ENCODE measurements around the gene NPTN.
"Not testable (repeated sequence)": the region's sequence is repeated elsewhere in the genome, so short reads cannot be mapped to it uniquely, and the experiment has no call there.

Gene NPTN

GRCh38 chr15:73600413-73601335 is 32.5 kb downstream of the NPTN start:
- DNase-seq (ENCODE audit: low read depth), result no peak

- no peak for DNase-seq (ENCODE audit: low read depth)
Measured at GRCh38 chr15:73599934-73600333, 33.3 kb downstream of the NPTN start.

GRCh38 chr15:73598530-73599160 is 34.5 kb downstream of the NPTN start:
- DNase-seq (ENCODE audit: low read depth), result no peak

DNA sequence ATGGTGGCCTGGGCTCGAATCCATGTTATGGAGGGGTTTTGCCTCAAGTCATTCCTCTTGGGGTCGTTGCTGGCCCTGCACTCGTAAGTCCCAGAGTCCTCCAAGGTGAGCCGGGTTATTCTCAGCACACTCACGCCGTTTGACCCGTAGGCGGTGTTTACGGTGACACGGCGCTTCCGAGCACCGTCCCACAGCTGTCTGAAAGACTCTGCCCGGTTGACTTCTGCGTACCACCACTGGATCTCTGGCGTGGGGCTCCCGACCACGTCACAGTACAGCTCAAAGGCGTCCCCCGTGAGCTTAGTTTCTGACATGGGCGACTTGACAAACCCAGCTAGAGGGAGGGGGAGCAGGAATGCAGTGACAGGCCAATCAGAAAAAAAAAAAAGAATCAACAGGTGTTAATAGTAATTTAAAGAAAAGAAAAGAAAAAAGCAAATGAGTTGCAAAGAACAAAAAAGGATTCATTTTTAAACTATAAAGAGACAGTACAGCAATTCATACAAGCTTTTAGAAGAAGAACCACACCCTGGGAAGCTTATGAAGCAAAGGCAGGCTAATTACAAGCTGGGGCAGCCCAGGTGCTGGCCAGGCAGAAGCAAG is 36.1 kb downstream of the NPTN start:
- no peak for DNase-seq (ENCODE audit: low read depth)

GRCh38 chr15:73596174-73596573 is 37.0 kb downstream of the NPTN start:
- no peak for DNase-seq (ENCODE audit: low read depth)

- no peak for DNase-seq (ENCODE audit: low read depth)
Measured at GRCh38 chr15:73594109-73594508, 39.1 kb downstream of the NPTN start.

DNA sequence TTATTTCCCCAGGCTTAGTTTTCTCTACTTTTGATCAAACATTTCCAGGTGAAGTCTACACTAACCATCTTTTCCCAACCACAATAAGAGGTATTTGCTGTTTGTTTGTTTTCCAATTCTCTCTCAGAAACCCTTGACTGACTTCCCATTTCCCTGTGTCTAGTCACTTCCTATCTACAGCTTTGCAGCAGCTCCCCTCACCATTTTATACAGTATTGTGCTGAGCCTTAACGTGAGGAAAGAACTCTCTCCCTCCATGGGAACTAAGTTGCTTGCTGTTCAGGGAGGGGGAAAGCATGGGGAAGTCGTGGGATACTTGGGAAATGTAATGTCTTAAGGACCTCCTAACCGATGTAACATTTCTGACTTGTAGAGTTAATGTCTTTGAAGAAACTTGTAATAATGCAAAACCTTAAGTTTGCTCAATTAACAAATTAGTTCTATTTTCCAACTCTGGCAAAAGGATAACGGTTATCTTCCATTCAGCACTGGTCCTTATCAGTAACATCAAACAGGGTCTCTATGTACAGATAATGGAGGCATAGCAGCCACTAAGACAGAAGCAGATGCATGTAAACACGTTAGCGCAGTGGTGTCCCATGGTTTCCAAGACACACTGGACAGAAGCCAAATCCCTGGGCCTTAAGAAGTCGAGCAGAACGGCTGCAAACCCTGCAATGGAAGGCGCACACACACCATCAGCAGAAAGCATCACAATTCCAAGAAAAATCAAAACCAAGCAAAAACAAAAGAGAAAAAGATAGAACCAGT is 39.7 kb downstream of the NPTN start:
- DNase-seq (ENCODE audit: low read depth), result no peak

DNA sequence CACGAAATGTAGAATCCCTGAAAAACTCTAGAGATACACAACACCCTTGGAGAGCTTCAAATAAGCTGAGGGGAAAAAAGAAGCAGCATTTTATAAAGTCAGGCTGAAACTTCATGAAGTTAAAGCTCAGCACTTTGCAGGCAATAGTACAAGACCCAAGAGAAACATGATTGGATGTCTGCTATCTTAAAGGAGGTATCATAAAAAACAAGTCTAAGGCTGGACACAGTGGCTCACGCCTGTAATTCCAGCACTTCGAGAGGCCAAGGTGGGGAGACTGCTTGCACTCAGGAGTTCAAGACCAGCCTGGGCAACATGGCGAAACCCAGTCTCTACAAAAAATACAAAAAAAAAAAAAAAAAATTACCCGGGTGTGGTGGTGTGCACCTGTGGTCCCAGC is 42.9 kb downstream of the NPTN start:
- no peak for DNase-seq (ENCODE audit: low read depth)

GRCh38 chr15:73589766-73590165 is 43.4 kb downstream of the NPTN start:
- no peak for DNase-seq (ENCODE audit: low read depth)

- no peak for DNase-seq (ENCODE audit: low read depth)
Measured at GRCh38 chr15:73585871-73586654, 47.1 kb downstream of the NPTN start.

DNA sequence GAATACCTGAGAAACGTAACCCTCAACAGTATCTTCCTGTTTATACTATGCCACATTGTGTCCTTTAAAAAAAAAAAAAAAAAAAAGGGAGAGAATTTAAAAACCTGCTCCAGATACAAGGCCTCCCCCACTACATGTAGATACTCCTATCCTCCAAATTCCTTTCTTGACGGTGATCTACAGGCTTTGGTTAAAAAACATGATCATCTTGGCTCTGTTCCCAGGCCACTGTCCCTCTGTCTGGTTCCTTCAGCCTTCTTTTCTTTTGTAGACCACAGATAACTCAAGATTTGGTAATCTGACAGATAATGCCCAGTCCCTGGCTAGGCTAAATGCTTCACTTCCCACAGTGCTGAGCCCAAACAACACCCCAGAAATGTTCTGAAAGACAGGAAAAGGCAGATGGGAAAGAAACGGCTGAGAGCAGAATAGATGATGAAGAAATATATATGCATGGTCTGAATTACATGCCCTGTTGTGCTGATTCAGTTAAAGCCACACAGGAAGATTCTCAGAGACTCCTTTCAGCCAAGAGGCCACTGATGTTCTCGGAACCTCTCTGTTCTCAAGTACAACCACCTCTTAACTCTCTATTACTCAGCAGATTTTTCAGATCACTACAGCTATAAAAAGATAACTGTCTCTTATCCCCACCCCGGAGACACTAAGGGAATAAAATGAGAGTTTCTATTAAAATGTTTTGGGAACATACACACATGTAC is 48.3 kb downstream of the NPTN start:
- DNase-seq (ENCODE audit: low read depth), result no peak

DNA sequence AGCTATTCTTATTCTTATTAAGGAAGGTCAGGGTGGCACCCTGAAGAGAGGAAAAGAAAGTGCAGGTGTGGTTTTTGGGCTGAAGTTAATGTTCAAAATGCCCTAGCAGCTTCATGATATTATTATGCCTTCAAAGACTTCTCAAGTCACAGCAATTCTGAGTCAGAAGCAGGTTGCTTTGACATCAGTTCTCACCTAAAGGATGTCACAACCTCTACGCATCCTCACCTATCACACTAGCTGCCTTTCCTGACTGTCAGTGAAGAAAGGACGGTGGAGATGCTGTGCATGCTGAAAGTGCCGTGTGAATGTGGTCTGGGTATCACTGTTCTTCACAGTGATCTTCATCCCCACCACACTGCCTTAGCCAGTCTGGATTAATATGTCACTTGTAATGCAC is 49.6 kb downstream of the NPTN start:
- DNase-seq (ENCODE audit: low read depth), result no peak

DNA sequence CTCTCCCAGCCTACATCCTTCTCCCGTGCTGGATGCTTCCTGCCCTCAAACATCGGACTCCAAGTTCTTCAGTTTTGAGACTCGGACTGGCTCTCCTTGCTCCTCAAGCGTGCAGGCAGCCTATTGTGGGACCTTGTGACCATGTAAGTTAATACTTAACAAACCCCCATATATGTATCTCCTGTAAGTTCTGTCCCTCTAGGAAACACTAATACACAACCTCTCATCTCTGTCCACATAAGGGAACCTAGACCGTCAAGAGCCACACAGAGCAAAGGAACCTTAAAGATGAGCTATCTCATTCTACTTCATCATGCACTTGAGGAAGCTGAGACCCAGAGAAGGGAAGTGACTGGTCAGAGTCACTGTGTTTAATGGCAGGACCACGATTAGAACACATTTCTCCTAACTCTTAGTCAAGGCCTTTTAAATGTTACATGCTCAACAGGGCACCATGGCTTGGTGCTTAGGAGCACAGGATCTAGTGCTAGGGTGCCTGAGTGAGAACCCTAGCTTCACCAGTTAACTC is 50.3 kb downstream of the NPTN start:
- DNase-seq (ENCODE audit: low read depth), result no peak

DNA sequence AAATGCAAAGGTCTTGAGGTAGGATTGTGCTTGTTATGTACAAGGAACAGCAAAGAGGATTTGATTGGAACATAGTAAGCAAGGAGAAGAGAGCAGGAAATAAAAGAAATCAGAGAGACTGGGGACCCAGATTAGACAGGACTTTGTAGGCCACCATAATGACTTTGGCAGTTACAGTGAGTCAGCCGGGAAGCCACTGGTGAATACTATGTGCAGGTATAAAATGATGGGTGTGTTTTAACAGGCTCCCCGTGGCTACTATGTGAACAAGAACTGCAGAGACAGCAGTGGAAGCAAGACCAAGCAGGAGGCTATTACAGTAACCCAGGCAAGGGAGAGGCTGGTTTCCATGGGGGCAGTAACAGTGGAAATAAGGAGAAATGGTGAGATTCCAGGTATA is 55.2 kb downstream of the NPTN start:
- DNase-seq (ENCODE audit: low read depth), result no peak

- DNase-seq (ENCODE audit: low read depth), result not testable (repeated sequence)
Measured at GRCh38 chr15:73577593-73577992, 55.6 kb downstream of the NPTN start.

DNA sequence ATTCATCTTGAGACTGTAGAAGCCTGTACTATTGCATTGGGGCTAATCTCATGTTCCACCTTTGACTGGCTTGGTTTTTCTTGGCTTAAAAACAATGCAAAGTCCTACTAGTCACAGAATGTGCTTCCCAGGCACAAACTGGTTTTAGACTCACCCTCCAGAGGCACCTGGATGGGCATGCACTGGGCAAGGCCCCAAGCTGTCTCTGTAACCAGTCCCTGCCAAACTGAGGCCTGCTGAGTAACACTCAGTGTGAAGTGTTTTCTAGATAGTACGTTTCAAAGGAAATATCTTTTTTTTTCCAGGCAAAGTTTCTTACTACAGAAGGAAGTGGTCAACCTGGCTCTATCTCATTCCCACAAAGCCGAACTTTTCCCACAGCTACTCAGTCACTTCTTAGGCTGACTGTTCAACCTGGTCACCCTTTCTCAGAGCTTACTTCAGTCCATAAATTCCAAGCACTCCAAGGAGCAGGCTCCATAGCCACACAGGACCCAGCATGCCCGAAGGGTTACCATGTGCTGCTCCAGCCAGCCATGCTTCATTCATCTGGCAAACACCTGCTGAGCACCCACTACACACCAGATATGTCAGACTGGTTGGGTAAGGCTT is 57.4 kb downstream of the NPTN start:
- no peak for DNase-seq (ENCODE audit: low read depth)

DNA sequence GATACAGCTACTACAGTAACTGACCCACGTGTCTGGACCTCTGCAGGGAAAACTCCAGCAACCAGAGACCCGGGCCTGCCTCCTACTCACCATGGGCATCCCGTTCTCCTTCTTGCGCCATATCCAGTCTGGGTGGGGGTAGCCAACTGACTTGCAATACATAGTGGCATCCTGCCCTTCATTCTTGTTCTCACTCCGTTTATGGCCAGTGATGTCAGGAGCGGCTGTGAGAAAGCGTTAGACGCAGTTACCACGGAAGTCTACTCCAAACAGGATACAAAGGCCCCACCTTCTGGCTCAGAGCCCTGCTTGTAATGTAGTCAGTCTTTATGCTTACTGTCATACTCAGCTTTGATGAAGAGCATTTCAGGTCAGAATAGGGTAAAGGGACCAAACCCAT is 59.6 kb downstream of the NPTN start:
- DNase-seq (ENCODE audit: low read depth), result no peak

DNA sequence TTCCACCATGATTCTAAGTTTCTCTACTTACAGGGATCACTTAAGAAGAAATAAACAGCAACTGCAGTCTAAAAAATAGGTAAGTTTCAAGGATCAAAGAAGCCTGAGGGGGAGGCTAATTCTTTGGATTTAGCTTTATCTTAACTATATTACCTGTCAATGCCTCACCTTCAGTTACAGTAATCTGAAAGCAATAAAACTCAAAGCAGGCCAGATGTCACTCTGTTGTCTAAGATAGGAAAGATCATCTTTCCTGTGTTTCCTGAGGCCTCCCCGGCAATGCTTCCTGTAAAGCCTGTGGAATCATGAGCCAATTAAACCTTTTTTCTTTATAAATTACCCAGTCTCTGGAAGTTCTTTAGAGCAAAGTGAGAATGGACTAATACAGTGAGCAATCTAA is 60.2 kb downstream of the NPTN start:
- no peak for DNase-seq (ENCODE audit: low read depth)

DNA sequence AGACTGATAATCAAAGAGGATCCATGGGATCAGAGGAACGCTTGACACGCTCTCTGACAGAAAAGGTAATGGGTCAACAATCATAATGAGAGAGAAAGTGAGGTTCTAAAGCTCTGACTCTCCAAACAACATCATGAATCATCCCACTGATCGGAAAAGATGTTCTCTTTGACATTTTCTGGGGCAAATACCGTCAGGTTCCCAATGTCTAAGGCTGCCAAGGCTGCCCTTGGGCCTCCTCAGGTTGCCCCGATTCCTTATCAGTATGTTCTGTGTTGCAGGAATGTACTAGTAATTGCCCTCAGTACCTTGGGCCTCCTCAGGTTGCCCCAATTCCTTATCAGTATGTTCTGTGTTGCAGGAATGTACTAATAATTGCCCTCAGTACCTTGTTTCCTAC is 60.9 kb downstream of the NPTN start:
- no peak for DNase-seq (ENCODE audit: low read depth)

- no peak for DNase-seq (ENCODE audit: low read depth)
Measured at GRCh38 chr15:73571346-73571745, 61.8 kb downstream of the NPTN start.
